Fibroblast of the aortic adventitia (primary cell): ENCODE measurements around the gene LDAH. TPM values are rescaled to one million over a fixed set of nuclear protein-coding genes. Genes with fewer than 3 reads are reported as not detected.
A peak's percentile ranks its signal among the peaks of the same experiment; 100 is the strongest.

Source experiments
- DNase-seq: peaks from one replicate; pipeline ENCODE4 v3.0.0-alpha.2; 2010; ENCODE audit warnings: low read depth
- H3K4me3 ChIP-seq: 2 replicates; pipeline ENCODE4 v1.5.1; 2011; ENCODE audit warnings: low read depth, mild to moderate bottlenecking, control low read depth, low read length, moderate library complexity
- CTCF ChIP-seq: IDR thresholded peaks from 2 replicates; pipeline ENCODE4 v1.5.1; 2011; ENCODE audit warnings: mild to moderate bottlenecking, low read length, control low read depth, inconsistent platforms; ENCODE audit not compliant: insufficient read depth
- total RNA-seq: library from RNA; depleted of rRNA; stranded (reverse); fragments of >200 nt; gene quantifications from 2 replicates; pipeline ENCODE4 v1.2.3, GENCODE V29; 2012; ENCODE audit warnings: low replicate concordance

Gene LDAH
- total RNA-seq, 1 donor = 21.8 TPM

GRCh38 chr2:20677301-20678085 lies 145.4 kb downstream of the LDAH start:
- TF ChIP-seq CTCF = no peak
- DNase-seq = no peak
- H3K4me3 ChIP-seq = no peak overlapping the region

GRCh38 chr2:20676353-20677215 lies 146.3 kb downstream of the LDAH start:
- no peak for DNase-seq
- no peak overlapping the region for H3K4me3 ChIP-seq
- TF ChIP-seq CTCF = no peak

- no peak overlapping the region for H3K4me3 ChIP-seq
- no peak for TF ChIP-seq CTCF
- DNase-seq = no peak
These were observed 147.1 kb downstream of the LDAH start for GRCh38 chr2:20675701-20676352.

GRCh38 chr2:20674974-20675679 lies 147.8 kb downstream of the LDAH start:
- no peak overlapping the region for H3K4me3 ChIP-seq
- peak; percentile 75 for DNase-seq
- TF ChIP-seq CTCF = peak; percentile 3

GRCh38 chr2:20674309-20674965 lies 148.5 kb downstream of the LDAH start:
- H3K4me3 ChIP-seq = no peak overlapping the region
- no peak for TF ChIP-seq CTCF
- no peak for DNase-seq
